Fibroblast of lung (primary cell): ENCODE results near the gene ABHD16B.

Experiments
- EZH2 ChIP-seq: IDR thresholded peaks from 2 replicates; pipeline ENCODE4 v1.5.1; 2012; ENCODE audit warnings: low read length, control low read depth, mild to moderate bottlenecking; ENCODE audit errors: missing control alignments
- TF ChIP-seq, protein P1 (sequence below), 2 donors: IDR thresholded peaks in 1 of 2; conservative IDR thresholded peaks in 1 of 2; 1 replicate in 1 of 2; 2 replicates in 1 of 2; pipeline ENCODE4 v1.5.1; 2011 to 2012; ENCODE audit warnings: low read length in 2 of 2, control low read depth in 1 of 2, inconsistent platforms in 1 of 2, low read depth in 1 of 2, mild to moderate bottlenecking in 1 of 2

DNA sequence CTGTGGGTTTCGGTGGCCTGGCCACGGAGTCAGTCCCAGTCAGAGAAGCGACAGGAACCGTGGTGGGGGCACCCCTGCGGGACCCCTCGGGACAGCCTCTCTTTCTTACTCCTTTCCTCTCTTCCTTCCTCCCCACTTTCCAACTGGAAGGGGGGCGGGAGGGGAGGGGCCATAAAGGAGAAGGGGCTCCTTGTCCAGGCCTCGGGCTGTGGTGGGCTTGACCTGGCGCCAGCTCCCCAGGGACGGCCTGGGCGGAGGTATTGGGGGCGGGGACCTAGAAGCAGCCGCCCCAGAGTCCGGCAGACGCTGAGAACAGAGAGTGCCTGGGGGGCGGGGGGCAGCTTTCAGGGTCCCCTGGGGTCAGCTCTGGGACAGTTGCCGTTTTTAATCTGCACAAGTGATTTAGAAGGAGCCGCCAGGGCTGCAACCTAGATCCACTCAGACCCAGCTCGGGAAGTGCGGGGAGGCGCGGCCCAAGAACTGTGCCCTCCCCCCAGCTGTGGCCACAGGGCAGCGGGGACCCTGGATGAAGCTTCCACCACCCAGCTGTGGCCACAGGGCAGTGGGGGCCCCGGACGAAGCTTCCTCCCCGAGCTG is 6.4 kb upstream of the ABHD16B start:
- TF ChIP-seq, protein P1, sequence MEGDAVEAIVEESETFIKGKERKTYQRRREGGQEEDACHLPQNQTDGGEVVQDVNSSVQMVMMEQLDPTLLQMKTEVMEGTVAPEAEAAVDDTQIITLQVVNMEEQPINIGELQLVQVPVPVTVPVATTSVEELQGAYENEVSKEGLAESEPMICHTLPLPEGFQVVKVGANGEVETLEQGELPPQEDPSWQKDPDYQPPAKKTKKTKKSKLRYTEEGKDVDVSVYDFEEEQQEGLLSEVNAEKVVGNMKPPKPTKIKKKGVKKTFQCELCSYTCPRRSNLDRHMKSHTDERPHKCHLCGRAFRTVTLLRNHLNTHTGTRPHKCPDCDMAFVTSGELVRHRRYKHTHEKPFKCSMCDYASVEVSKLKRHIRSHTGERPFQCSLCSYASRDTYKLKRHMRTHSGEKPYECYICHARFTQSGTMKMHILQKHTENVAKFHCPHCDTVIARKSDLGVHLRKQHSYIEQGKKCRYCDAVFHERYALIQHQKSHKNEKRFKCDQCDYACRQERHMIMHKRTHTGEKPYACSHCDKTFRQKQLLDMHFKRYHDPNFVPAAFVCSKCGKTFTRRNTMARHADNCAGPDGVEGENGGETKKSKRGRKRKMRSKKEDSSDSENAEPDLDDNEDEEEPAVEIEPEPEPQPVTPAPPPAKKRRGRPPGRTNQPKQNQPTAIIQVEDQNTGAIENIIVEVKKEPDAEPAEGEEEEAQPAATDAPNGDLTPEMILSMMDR (conservative IDR thresholded peaks at IDR 0.05 in 1 of 2, IDR thresholded peaks at IDR 0.05 in 1 of 2; ENCODE audit: low read depth in 1 of 2, low read length in 2 of 2): no peak
- TF ChIP-seq EZH2: no peak
